Karpas-422 (cell line): Measurements from ENCODE around the gene KAT6B. TPM values are rescaled to one million over a fixed set of nuclear protein-coding genes. Genes with fewer than 3 reads are reported as not detected.

Source experiments
- DNase-seq: peaks from one replicate; pipeline ENCODE4 v3.0.0-alpha.2; 2015
- H2AFZ ChIP-seq: fragments of 200-600 bp; sonication (generic); 2 replicates; pipeline ENCODE4 v1.6.1; 2014; ENCODE audit warnings: antibody characterized with exemption, low read length, mixed read lengths
- H3K27ac ChIP-seq: fragments of 200-600 bp; sonication (generic); 2 replicates; pipeline ENCODE4 v1.5.1; 2014; ENCODE audit warnings: mild to moderate bottlenecking, low read length, moderate library complexity
- H3K27me3 ChIP-seq: fragments of 200-600 bp; sonication (generic); 2 replicates; pipeline ENCODE4 v1.6.1; 2014; ENCODE audit warnings: low read length, mixed read lengths
- H3K36me3 ChIP-seq: fragments of 200-600 bp; sonication (generic); 2 replicates; pipeline ENCODE4 v1.6.1; 2014; ENCODE audit warnings: low read length, mixed read lengths; ENCODE audit not compliant: insufficient read depth
- H3K4me1 ChIP-seq: fragments of 200-600 bp; sonication (generic); 2 replicates; pipeline ENCODE4 v1.6.1; 2014; ENCODE audit warnings: mild to moderate bottlenecking, low read length, mixed read lengths
- H3K4me2 ChIP-seq: fragments of 200-600 bp; sonication (generic); 2 replicates; pipeline ENCODE4 v1.6.1; 2014; ENCODE audit warnings: low read length, low read depth, mild to moderate bottlenecking; ENCODE audit not compliant: poor library complexity, severe bottlenecking
- H3K4me3 ChIP-seq: fragments of 200-600 bp; sonication (generic); 2 replicates; pipeline ENCODE4 v1.5.1; 2014; ENCODE audit warnings: mild to moderate bottlenecking, antibody characterized with exemption, low read length, mixed read lengths
- H3K79me2 ChIP-seq: fragments of 200-600 bp; sonication (generic); 2 replicates; pipeline ENCODE4 v1.6.1; 2014; ENCODE audit warnings: mild to moderate bottlenecking, low read length, mixed read lengths
- H3K9ac ChIP-seq: fragments of 200-600 bp; sonication (generic); 2 replicates; pipeline ENCODE4 v1.6.0; 2014; ENCODE audit warnings: low read length
- H3K9me2 ChIP-seq: fragments of 200-600 bp; sonication (generic), shearing (Covaris generic); replicated peaks from 2 replicates; pipeline ENCODE4 v1.6.0; 2014; ENCODE audit warnings: mild to moderate bottlenecking, low read length, moderate library complexity; ENCODE audit not compliant: insufficient read depth
- H3K9me3 ChIP-seq: fragments of 300-700, 200-600 bp; sonication (generic); 2 replicates; pipeline ENCODE4 v1.6.1; 2014; ENCODE audit warnings: low read length, mixed read lengths
- H4K20me1 ChIP-seq: fragments of 200-600 bp; sonication (generic); 2 replicates; pipeline ENCODE4 v1.6.1; 2014; ENCODE audit warnings: mild to moderate bottlenecking, antibody characterized with exemption, low read length, low read depth; ENCODE audit not compliant: insufficient read depth
- total RNA-seq: library from RNA; depleted of rRNA; stranded (reverse); fragments of >200 nt; shearing (Covaris generic); gene quantifications from 2 replicates; pipeline ENCODE4 v1.2.3, GENCODE V29; 2014; ENCODE audit warnings: low replicate concordance

Gene KAT6B
- total RNA-seq, 1 experiment from 2014 or later = 73.6 TPM

GRCh38 chr10:74855439-74855838 lies 29.0 kb downstream of the KAT6B start:
- no peaks in the 10 kb centered on the region for H4K20me1 ChIP-seq
- no peaks in the 10 kb centered on the region for H3K9me3 ChIP-seq
- peaks cover 45% of the 10 kb centered on the region for H3K4me1 ChIP-seq
- no peaks in the 10 kb centered on the region for H3K27me3 ChIP-seq
- no peaks in the 10 kb centered on the region for H3K9me2 ChIP-seq
- H3K4me2 ChIP-seq = peak overlapping the region; percentile 72
- H3K79me2 ChIP-seq = peaks cover 98% of the 10 kb centered on the region
- H3K27ac ChIP-seq = peak overlapping the region; percentile 83
- H3K36me3 ChIP-seq = no peaks in the 10 kb centered on the region
- H3K4me3 ChIP-seq = no peak overlapping the region
- H2AFZ ChIP-seq = no peak overlapping the region
- H3K9ac ChIP-seq = peak overlapping the region; percentile 55; the same call in 1 of the 2 replicates
- no peak for DNase-seq

- H3K36me3 ChIP-seq = no peaks in the 10 kb centered on the region
- H3K9me3 ChIP-seq = no peaks in the 10 kb centered on the region
- no peak overlapping the region for H2AFZ ChIP-seq
- no peaks in the 10 kb centered on the region for H4K20me1 ChIP-seq
- DNase-seq = no peak
- peaks cover 96% of the 10 kb centered on the region for H3K79me2 ChIP-seq
- H3K9me2 ChIP-seq = no peaks in the 10 kb centered on the region
- no peak overlapping the region for H3K9ac ChIP-seq
- no peak overlapping the region for H3K4me3 ChIP-seq
- H3K4me2 ChIP-seq = no peak overlapping the region
- H3K27ac ChIP-seq = no peak overlapping the region; the same call in 1 of the 2 replicates
- peaks cover 42% of the 10 kb centered on the region for H3K4me1 ChIP-seq
- no peaks in the 10 kb centered on the region for H3K27me3 ChIP-seq
These were observed 30.5 kb downstream of the KAT6B start for GRCh38 chr10:74856940-74857339.

DNA sequence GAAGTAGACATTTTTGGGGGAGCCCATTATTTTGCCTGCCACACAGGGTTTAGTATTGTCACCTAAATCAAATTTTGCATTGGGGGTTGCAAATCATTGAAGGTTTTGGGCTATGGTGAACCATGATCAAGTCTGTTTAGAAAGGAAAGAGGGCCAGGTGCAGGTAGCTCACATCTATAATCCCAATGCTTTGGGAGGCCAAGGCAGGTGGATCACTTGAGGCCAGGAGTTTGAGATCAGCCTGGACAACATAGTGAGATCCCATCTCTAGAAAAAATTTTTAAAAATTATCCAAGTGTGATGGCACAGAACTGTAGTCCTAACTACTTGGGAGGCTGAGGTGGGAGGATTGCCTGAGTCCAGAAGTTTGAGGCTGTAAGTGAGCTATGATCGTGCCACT lies 31.2 kb downstream of the KAT6B start:
- peaks cover 96% of the 10 kb centered on the region for H3K79me2 ChIP-seq
- H3K9ac ChIP-seq = no peak overlapping the region
- no peaks in the 10 kb centered on the region for H3K36me3 ChIP-seq
- H3K4me1 ChIP-seq = peaks cover 42% of the 10 kb centered on the region
- no peak overlapping the region for H3K4me3 ChIP-seq
- DNase-seq = no peak
- no peaks in the 10 kb centered on the region for H3K9me3 ChIP-seq
- H3K27me3 ChIP-seq = no peaks in the 10 kb centered on the region
- no peak overlapping the region for H2AFZ ChIP-seq
- no peaks in the 10 kb centered on the region for H3K9me2 ChIP-seq
- H3K27ac ChIP-seq = no peak overlapping the region
- H3K4me2 ChIP-seq = no peak overlapping the region
- no peaks in the 10 kb centered on the region for H4K20me1 ChIP-seq

- no peak overlapping the region for H3K4me3 ChIP-seq
- H3K9me2 ChIP-seq = no peaks in the 10 kb centered on the region
- H3K9me3 ChIP-seq = no peaks in the 10 kb centered on the region
- no peaks in the 10 kb centered on the region for H3K27me3 ChIP-seq
- H3K4me1 ChIP-seq = peaks cover 38% of the 10 kb centered on the region
- H3K36me3 ChIP-seq = no peaks in the 10 kb centered on the region
- no peak for DNase-seq
- H4K20me1 ChIP-seq = no peaks in the 10 kb centered on the region
- H3K27ac ChIP-seq = no peak overlapping the region
- no peak overlapping the region for H3K4me2 ChIP-seq
- H3K79me2 ChIP-seq = peaks cover 97% of the 10 kb centered on the region
- no peak overlapping the region for H2AFZ ChIP-seq
- H3K9ac ChIP-seq = no peak overlapping the region
These were observed 33.1 kb downstream of the KAT6B start for GRCh38 chr10:74859546-74859945.

GRCh38 chr10:74862625-74863024 lies 36.2 kb downstream of the KAT6B start:
- H4K20me1 ChIP-seq = no peaks in the 10 kb centered on the region
- no peaks in the 10 kb centered on the region for H3K9me3 ChIP-seq
- H2AFZ ChIP-seq = no peak overlapping the region
- no peak for DNase-seq
- peaks cover 42% of the 10 kb centered on the region for H3K4me1 ChIP-seq
- H3K4me3 ChIP-seq = no peak overlapping the region
- H3K4me2 ChIP-seq = no peak overlapping the region
- no peaks in the 10 kb centered on the region for H3K9me2 ChIP-seq
- H3K9ac ChIP-seq = no peak overlapping the region
- peaks cover 97% of the 10 kb centered on the region for H3K79me2 ChIP-seq
- no peaks in the 10 kb centered on the region for H3K27me3 ChIP-seq
- no peaks in the 10 kb centered on the region for H3K36me3 ChIP-seq
- H3K27ac ChIP-seq = peak overlapping the region; percentile 30; the same call in 1 of the 2 replicates

DNA sequence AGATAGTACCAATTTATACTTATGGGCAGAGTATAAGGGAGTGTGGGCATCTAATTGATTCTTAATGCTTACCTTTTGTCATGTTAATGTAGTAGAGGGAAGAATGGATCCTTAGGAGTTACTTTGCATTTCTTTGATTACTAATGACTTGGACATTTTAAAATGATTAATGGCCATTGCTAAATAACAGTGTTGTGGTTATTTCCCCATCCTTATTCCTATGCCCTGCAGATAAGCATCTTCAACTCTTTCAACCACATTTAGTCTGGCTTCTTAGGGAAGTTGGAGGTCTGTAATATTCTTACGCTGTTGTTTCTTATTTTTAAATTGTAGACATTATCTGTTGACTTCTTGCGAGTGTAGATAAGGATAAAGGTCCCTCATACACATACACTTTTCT lies 37.2 kb downstream of the KAT6B start:
- Histone ChIP-seq H2AFZ (no peak overlapping the region), H4K20me1 (no peaks in the 10 kb centered on the region), H3K27ac (no peak overlapping the region), H3K27me3 (no peaks in the 10 kb centered on the region), H3K9me2 (no peaks in the 10 kb centered on the region), H3K4me2 (no peak overlapping the region), H3K79me2 (peaks cover 97% of the 10 kb centered on the region), H3K9ac (no peak overlapping the region), H3K36me3 (no peaks in the 10 kb centered on the region), H3K4me1 (peaks cover 51% of the 10 kb centered on the region), H3K9me3 (no peaks in the 10 kb centered on the region), H3K4me3 (no peak overlapping the region)
- DNase-seq = no peak

GRCh38 chr10:74867351-74867750 lies 41.0 kb downstream of the KAT6B start:
- Histone ChIP-seq H3K27ac (peak overlapping the region; percentile 56), H3K4me3 (no peak overlapping the region), H3K4me1 (peaks cover 45% of the 10 kb centered on the region), H3K36me3 (no peaks in the 10 kb centered on the region), H4K20me1 (no peaks in the 10 kb centered on the region), H3K27me3 (no peaks in the 10 kb centered on the region), H3K79me2 (peaks cover 98% of the 10 kb centered on the region), H3K9me3 (no peaks in the 10 kb centered on the region), H3K9ac (no peak overlapping the region), H3K9me2 (no peaks in the 10 kb centered on the region), H2AFZ (no peak overlapping the region), H3K4me2 (peak overlapping the region; percentile 33)
- DNase-seq = no peak

DNA sequence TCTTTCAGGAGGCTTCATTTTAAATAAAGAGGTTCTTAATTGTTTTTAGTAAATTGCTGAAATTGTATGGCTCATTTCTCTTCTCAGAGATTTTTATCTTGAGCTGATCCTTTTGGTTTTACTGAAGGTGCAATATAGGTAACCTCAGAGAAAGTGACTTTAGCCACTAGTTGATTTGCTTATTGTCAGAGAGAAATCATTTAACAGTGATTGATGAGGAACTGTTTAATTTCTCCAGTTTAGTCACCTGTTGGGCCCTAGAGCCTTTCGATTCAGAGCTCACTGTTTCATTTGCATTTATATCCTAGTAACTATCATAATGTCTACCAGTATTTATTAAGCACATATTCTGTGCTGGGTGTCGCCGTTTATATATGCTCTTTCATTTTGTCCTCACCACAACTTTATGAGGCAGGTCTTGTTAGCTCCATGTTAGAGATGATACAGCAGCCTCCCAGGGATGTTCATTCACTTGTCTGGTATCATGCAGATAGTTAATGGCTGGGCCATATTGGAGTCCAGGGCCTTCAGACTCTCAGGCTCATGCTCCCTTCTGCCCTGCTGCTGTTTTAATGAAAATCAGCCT lies 42.1 kb downstream of the KAT6B start:
- no peaks in the 10 kb centered on the region for H3K27me3 ChIP-seq
- H3K79me2 ChIP-seq = peaks cover 97% of the 10 kb centered on the region
- H2AFZ ChIP-seq = no peak overlapping the region
- H3K9ac ChIP-seq = no peak overlapping the region
- H3K36me3 ChIP-seq = no peaks in the 10 kb centered on the region
- peaks cover 36% of the 10 kb centered on the region for H3K4me1 ChIP-seq
- H3K4me3 ChIP-seq = no peak overlapping the region
- H3K27ac ChIP-seq = peak overlapping the region; percentile 56
- no peak for DNase-seq
- H4K20me1 ChIP-seq = no peaks in the 10 kb centered on the region
- no peaks in the 10 kb centered on the region for H3K9me2 ChIP-seq
- no peaks in the 10 kb centered on the region for H3K9me3 ChIP-seq
- H3K4me2 ChIP-seq = peak overlapping the region; percentile 33
